CD14-positive monocyte (primary cell): ENCODE results near the gene MYO1D. TPM values are rescaled to one million over a fixed set of nuclear protein-coding genes. Genes with fewer than 3 reads are reported as not detected.

Experiments used
- DNase-seq, 3 donors: peaks; one replicate each; pipeline ENCODE4 v3.0.0-alpha.2; 2011 to 2022
- H2AFZ ChIP-seq: 2 replicates; pipeline ENCODE4 v1.6.0; 2012; ENCODE audit warnings: mild to moderate bottlenecking, low read depth, low read length, inconsistent platforms; ENCODE audit not compliant: insufficient read depth, poor library complexity, severe bottlenecking
- H3K27ac ChIP-seq, 2 donors: 1 replicate in 1 of 2; 2 replicates in 1 of 2; pipeline ENCODE4 v1.5.1; 2012 to 2013; ENCODE audit warnings: low read length in 2 of 2, control low read depth in 1 of 2, inconsistent platforms in 1 of 2, low read depth in 1 of 2, mild to moderate bottlenecking in 1 of 2
- H3K27me3 ChIP-seq, 2 donors: one replicate each; pipeline versions ENCODE4 v1.6.0 to v1.6.1; 2011 to 2013; ENCODE audit warnings: low read length in 2 of 2; ENCODE audit not compliant: control insufficient read depth in 2 of 2, insufficient read depth in 2 of 2
- H3K36me3 ChIP-seq, 2 donors: replicated peaks in 1 of 2; 1 replicate in 1 of 2; 2 replicates in 1 of 2; pipeline versions ENCODE4 v1.5.1 to v1.6.1; 2012 to 2013; ENCODE audit warnings: low read length in 2 of 2, control low read depth in 1 of 2, inconsistent platforms in 1 of 2, mild to moderate bottlenecking in 1 of 2; ENCODE audit not compliant: insufficient read depth in 2 of 2, control insufficient read depth in 1 of 2
- H3K4me1 ChIP-seq, 2 donors: 1 replicate in 1 of 2; 2 replicates in 1 of 2; pipeline versions ENCODE4 v1.5.1 to v1.6.1; 2012 to 2013; ENCODE audit warnings: low read length in 2 of 2, control low read depth in 1 of 2, inconsistent platforms in 1 of 2, mild to moderate bottlenecking in 1 of 2, moderate library complexity in 1 of 2; ENCODE audit not compliant: insufficient read depth in 2 of 2, control insufficient read depth in 1 of 2
- H3K4me2 ChIP-seq: replicated peaks from 2 replicates; pipeline ENCODE3; 2012; ENCODE audit warnings: low read length, moderate library complexity, mild to moderate bottlenecking; ENCODE audit not compliant: poor library complexity, severe bottlenecking; ENCODE audit errors: extremely low read depth
- H3K4me3 ChIP-seq, 3 experiments: fragments of 200-600 bp in 1 of 3; sonication (generic) in 1 of 3; replicated peaks in 1 of 3; 1 replicate in 2 of 3; 2 replicates in 1 of 3; pipeline ENCODE4 v1.5.1; 2011 to 2013; ENCODE audit warnings: low read length in 3 of 3, mild to moderate bottlenecking in 3 of 3, control low read depth in 2 of 3, low read depth in 2 of 3, inconsistent platforms in 1 of 3, moderate library complexity in 1 of 3
- H3K79me2 ChIP-seq: 2 replicates; pipeline ENCODE4 v1.6.0; 2012; ENCODE audit warnings: mild to moderate bottlenecking, control low read depth, inconsistent platforms, low read length, moderate library complexity; ENCODE audit not compliant: insufficient read depth
- H3K9ac ChIP-seq: 2 replicates; pipeline ENCODE4 v1.6.0; 2017; ENCODE audit warnings: low read length, mild to moderate bottlenecking; ENCODE audit not compliant: insufficient read depth, poor library complexity, severe bottlenecking
- H3K9me3 ChIP-seq, 2 donors: replicated peaks in 1 of 2; 1 replicate in 1 of 2; 2 replicates in 1 of 2; pipeline versions ENCODE4 v1.5.1 to v1.6.1; 2012 to 2013; ENCODE audit warnings: low read length in 2 of 2, control low read depth in 1 of 2; ENCODE audit not compliant: control insufficient read depth in 1 of 2, insufficient read depth in 1 of 2
- H4K20me1 ChIP-seq: 2 replicates; pipeline ENCODE4 v1.6.0; 2012; ENCODE audit warnings: mild to moderate bottlenecking, low read length, control low read depth, moderate library complexity; ENCODE audit not compliant: insufficient read depth
- H3K27ac Mint-ChIP-seq, 7 donors: one replicate each; pipeline ENCODE4 v1.8.0; 2020; ENCODE audit warnings: mild to moderate bottlenecking in 7 of 7, mixed read lengths in 7 of 7, moderate library complexity in 6 of 7, inconsistent platforms in 2 of 7
- H3K27me3 Mint-ChIP-seq, 3 donors: one replicate each; pipeline ENCODE4 v1.8.0; 2021 to 2022; ENCODE audit warnings: low read depth in 3 of 3, mild to moderate bottlenecking in 3 of 3, mixed read lengths in 3 of 3, moderate library complexity in 3 of 3, inconsistent platforms in 1 of 3
- H3K36me3 Mint-ChIP-seq, 2 donors: one replicate each; pipeline ENCODE4 v1.8.0; 2020; ENCODE audit warnings: mixed read lengths in 2 of 2, inconsistent platforms in 1 of 2, mild to moderate bottlenecking in 1 of 2
- H3K4me1 Mint-ChIP-seq: one replicate; pipeline ENCODE4 v1.8.0; 2020; ENCODE audit warnings: mild to moderate bottlenecking, mixed read lengths
- H3K4me3 Mint-ChIP-seq, 2 donors: one replicate each; pipeline ENCODE4 v1.8.0; 2020; ENCODE audit warnings: mild to moderate bottlenecking in 2 of 2, mixed read lengths in 2 of 2, moderate library complexity in 1 of 2
- H3K9me3 Mint-ChIP-seq, 7 donors: one replicate each; pipeline ENCODE4 v1.8.0; 2020 to 2022; ENCODE audit warnings: mixed read lengths in 7 of 7, mild to moderate bottlenecking in 6 of 7, moderate library complexity in 6 of 7, inconsistent platforms in 2 of 7
- WGBS: methylation state at CpG from one replicate; pipeline ENCODE4 v1.1.5; 2013; ENCODE audit warnings: missing lambda C conversion rate; ENCODE audit not compliant: insufficient coverage; 5-methylcytosine and 5-hydroxymethylcytosine counted together
- intact Hi-C, 2 donors: fragments of 100-400 bp; cut with micrococcal nuclease; formaldehyde crosslinking; loops; one replicate each; pipeline versions ENCODE4 v1.15.0 to v1.15.1; 2023
- polyA plus RNA-seq, 3 donors: library from polyadenylated mRNA; depleted of rRNA in 1 of 3; unstranded in 2 of 3; stranded (reverse) in 1 of 3; fragments of 300-500 nt in 2 of 3; fragments of >200 nt in 1 of 3; fragmentation: Illumina TruSeq in 2 of 3; gene quantifications; 1 replicate in 2 of 3; 2 replicates in 1 of 3; pipeline ENCODE4 v1.2.3, GENCODE V29; 2012 to 2021
- TF ChIP-seq, protein P1 (sequence below): fragments of 200-600 bp; IDR thresholded peaks from one replicate; pipeline ENCODE4 v1.8.0; 2022; ENCODE audit warnings: antibody characterized with exemption, mild to moderate bottlenecking

Gene MYO1D
- polyA plus RNA-seq, 3 donors: 0.22 to 0.39 (median 0.26) TPM

DNA sequence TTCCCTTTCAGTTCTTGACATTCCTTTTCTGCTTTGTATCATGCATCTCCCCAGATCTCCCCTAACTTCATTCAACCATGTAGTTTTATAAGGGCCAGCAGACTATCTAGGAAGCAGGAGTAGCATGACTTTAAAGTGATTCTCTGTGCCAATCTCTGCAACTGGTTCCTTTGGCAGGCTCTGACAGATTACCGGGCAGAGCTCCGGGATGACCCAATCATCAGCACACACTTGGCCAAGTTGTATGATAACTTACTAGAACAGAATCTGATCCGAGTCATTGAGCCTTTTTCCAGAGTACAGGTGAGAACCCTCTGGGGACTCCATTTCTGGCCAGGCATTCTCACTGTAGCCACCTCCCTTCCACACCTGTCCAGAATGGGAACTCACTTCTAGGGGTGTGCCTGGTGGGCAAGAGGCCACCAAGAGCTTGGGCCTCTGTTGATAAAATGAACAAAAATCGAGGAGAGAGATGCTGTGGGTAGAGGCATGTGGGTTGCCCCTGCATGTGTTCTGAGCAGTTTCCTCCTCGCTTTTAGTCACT lies 397.8 kb downstream of the MYO1D start:
- intact Hi-C loops: no loop called here
- DNase-seq: no peak
- H4K20me1 ChIP-seq: peaks cover 11% of the 10 kb centered on the region
- H3K27ac ChIP-seq: no peak overlapping the region
- no peak overlapping the region for H3K4me3 ChIP-seq
- H3K79me2 ChIP-seq: no peaks in the 10 kb centered on the region
- 99% methylated on average over 5 of the region's 5 CpGs for WGBS
- no peak overlapping the region for H3K9ac ChIP-seq
- no peaks in the 10 kb centered on the region for H3K9me3 ChIP-seq
- Mint-ChIP-seq H3K9me3 (no peaks in the 10 kb centered on the region), H3K27ac (no peak overlapping the region), H3K4me3 (peak overlapping the region in 1 of 2 donors; percentile 0), H3K36me3 (peaks cover 80 to 89% of the 10 kb centered on the region in 2 donors), H3K27me3 (no peaks in the 10 kb centered on the region), H3K4me1 (no peaks in the 10 kb centered on the region)
- H3K4me1 ChIP-seq: no peaks in the 10 kb centered on the region
- H2AFZ ChIP-seq: no peak overlapping the region
- no peak overlapping the region for H3K4me2 ChIP-seq
- TF ChIP-seq, protein P1, sequence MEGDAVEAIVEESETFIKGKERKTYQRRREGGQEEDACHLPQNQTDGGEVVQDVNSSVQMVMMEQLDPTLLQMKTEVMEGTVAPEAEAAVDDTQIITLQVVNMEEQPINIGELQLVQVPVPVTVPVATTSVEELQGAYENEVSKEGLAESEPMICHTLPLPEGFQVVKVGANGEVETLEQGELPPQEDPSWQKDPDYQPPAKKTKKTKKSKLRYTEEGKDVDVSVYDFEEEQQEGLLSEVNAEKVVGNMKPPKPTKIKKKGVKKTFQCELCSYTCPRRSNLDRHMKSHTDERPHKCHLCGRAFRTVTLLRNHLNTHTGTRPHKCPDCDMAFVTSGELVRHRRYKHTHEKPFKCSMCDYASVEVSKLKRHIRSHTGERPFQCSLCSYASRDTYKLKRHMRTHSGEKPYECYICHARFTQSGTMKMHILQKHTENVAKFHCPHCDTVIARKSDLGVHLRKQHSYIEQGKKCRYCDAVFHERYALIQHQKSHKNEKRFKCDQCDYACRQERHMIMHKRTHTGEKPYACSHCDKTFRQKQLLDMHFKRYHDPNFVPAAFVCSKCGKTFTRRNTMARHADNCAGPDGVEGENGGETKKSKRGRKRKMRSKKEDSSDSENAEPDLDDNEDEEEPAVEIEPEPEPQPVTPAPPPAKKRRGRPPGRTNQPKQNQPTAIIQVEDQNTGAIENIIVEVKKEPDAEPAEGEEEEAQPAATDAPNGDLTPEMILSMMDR: no peak
- peaks cover 85 to 88% of the 10 kb centered on the region in 2 donors for H3K36me3 ChIP-seq
- H3K27me3 ChIP-seq: no peaks in the 10 kb centered on the region

DNA sequence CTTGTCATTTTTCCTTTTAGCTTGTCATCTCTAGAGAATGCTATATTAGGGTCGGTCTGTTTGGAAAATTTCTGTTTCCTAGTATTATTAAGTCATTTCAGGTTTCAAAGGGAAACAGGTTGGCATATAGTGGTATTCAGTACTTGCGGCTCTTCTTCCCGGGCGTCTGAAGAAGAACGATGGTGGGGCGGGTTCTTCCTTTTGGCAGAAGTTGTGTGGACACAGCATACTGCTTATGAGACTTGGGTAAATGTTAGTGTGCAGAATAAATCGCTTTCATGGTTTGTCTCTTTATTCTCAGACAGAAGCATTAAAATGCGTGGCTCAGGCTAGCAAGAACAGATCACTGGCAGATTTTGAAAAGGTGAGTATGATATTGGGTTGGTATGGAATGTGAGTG lies 399.7 kb downstream of the MYO1D start:
- DNase-seq: no peak
- TF ChIP-seq, protein P1: no peak
- 96% methylated on average over 6 of the region's 8 CpGs for WGBS
- H3K4me1 Mint-ChIP-seq: no peaks in the 10 kb centered on the region
- no peak overlapping the region for H3K4me3 ChIP-seq
- no peak overlapping the region for H3K4me3 Mint-ChIP-seq
- H3K36me3 ChIP-seq: peaks cover 91 to 99% of the 10 kb centered on the region in 2 donors
- no peaks in the 10 kb centered on the region for H3K9me3 ChIP-seq
- H3K36me3 Mint-ChIP-seq: peaks cover 86 to 97% of the 10 kb centered on the region in 2 donors
- H3K27me3 ChIP-seq: no peaks in the 10 kb centered on the region
- no peaks in the 10 kb centered on the region for H3K27me3 Mint-ChIP-seq
- H2AFZ ChIP-seq: no peak overlapping the region
- peaks cover 3% of the 10 kb centered on the region for H4K20me1 ChIP-seq
- H3K27ac Mint-ChIP-seq: no peak overlapping the region
- no peaks in the 10 kb centered on the region for H3K79me2 ChIP-seq
- peaks cover 0 to 5% of the 10 kb centered on the region in 2 donors for H3K4me1 ChIP-seq
- H3K27ac ChIP-seq: no peak overlapping the region
- H3K4me2 ChIP-seq: no peak overlapping the region
- intact Hi-C loops: no loop called here
- H3K9ac ChIP-seq: no peak overlapping the region
- peaks cover 0 to 4% (median 0%) of the 10 kb centered on the region in 7 donors for H3K9me3 Mint-ChIP-seq
